ENCODE results near the gene TGM2. TPM values are rescaled to one million over a fixed set of nuclear protein-coding genes. Genes with fewer than 3 reads are reported as not detected.

TGM2 gene
- total and polyA plus RNA-seq, 9 of the 15 experiments (the other 6 are each of a cell fraction or from before 2014, with no cell fraction given), result 5.5 to 78.5 (median 37.6) TPM

GRCh38 chr20:38143646-38144554, 21.2 kb downstream of the TGM2 start (continued):
- TF ChIP-seq CBX1 (IDR thresholded peaks at IDR 0.05; ENCODE audit: low read depth) (no peak), MTA3 (IDR thresholded peaks at IDR 0.05; ENCODE audit: borderline replicate concordance) (no peak), ZNF143 (CRISPR knock-in tag; IDR thresholded peaks at IDR 0.05) (no peak)

- no peak for FAIRE-seq
- 76% methylated on average over 10 of the region's 10 CpGs for WGBS (ENCODE audit: insufficient coverage, low coverage, missing lambda C conversion rate)
- CTCF ChIA-PET (ENCODE audit: low intra/inter-chr PET ratio), result no interaction called here
Measured at GRCh38 chr20:38143238-38143645, 21.8 kb downstream of the TGM2 start.

More at GRCh38 chr20:38143238-38143645, 21.8 kb downstream of the TGM2 start:
- H3K9ac ChIP-seq (ENCODE audit: insufficient read depth in 1 of 2, low read depth in 2 of 2, low read length in 2 of 2), result 0 out of 4 replicates have a peak overlapping the region, but pooled peaks of 1 of the 2 experiments have one; percentile 22
- H3K4me3 ChIP-seq, result no peak overlapping the region
- H3K27me3 ChIP-seq (ENCODE audit: control insufficient read depth in 2 of 2, insufficient read depth in 2 of 2, low read length in 2 of 2), result no peaks in the 10 kb centered on the region
- intact Hi-C loops (cut with micrococcal nuclease) (no loop called here), in situ Hi-C loops (cut with MboI) (no loop called here)
- no peak overlapping the region for H3K4me2 ChIP-seq (ENCODE audit: insufficient read depth, low read length)
- TF ChIP-seq ZFP36 (IDR thresholded peaks at IDR 0.05; ENCODE audit: low read depth, low read length, partially characterized antibody) (peak; percentile 8), BDP1 (IDR thresholded peaks at IDR 0.05; ENCODE audit: insufficient read depth, insufficient read length) (no peak), ZNF143 (CRISPR knock-in tag; IDR thresholded peaks at IDR 0.05) (0 out of 2 replicates have a peak, but pooled peaks have one; percentile 16), CEBPG (CRISPR knock-in tag; IDR thresholded peaks at IDR 0.05) (peak; percentile 35; the same call in 1 of the 2 replicates), CEBPG (tag; conservative IDR thresholded peaks at IDR 0.05 in 1 of 2, IDR thresholded peaks at IDR 0.05 in 1 of 2) (no peak), ZNF780A (CRISPR knock-in tag; IDR thresholded peaks at IDR 0.05) (no peak), MBD2 (IDR thresholded peaks at IDR 0.05; ENCODE audit: borderline replicate concordance, low read depth) (no peak), POLR2G (IDR thresholded peaks at IDR 0.05; ENCODE audit: low read depth, low read length) (peak; percentile 12; the same call in 1 of the 2 replicates), CEBPB (tag; IDR thresholded peaks at IDR 0.05) (peak; percentile 75), JUNB (CRISPR knock-in tag; conservative IDR thresholded peaks at IDR 0.05) (no peak)
- no peaks in the 10 kb centered on the region for H3K9me3 ChIP-seq (replicated peaks; ENCODE audit: control insufficient read depth, insufficient read depth, low read depth, low read length)
- DNase-seq (ENCODE audit: extremely low read depth in 1 of 4, low spot score in 3 of 4), result peak in 2 of 4 experiments; percentile 32 to 44
- no peak overlapping the region for H2AFZ ChIP-seq (ENCODE audit: low read depth, low read length)
- peaks cover 26 to 36% of the 10 kb centered on the region in 2 experiments for H3K4me1 ChIP-seq (replicated peaks in 1 of 2; ENCODE audit: control insufficient read depth in 2 of 2, insufficient read depth in 2 of 2, low read length in 2 of 2)
- H3K36me3 ChIP-seq (ENCODE audit: control insufficient read depth, insufficient read depth, low read length), result peaks cover 75% of the 10 kb centered on the region
- no peaks in the 10 kb centered on the region for H3K79me2 ChIP-seq (ENCODE audit: control insufficient read depth, insufficient read depth, low read length)
- H3K27ac ChIP-seq (ENCODE audit: extremely low read depth, low read depth, low read length), result no peak overlapping the region
- no peaks in the 10 kb centered on the region for H3K9me1 ChIP-seq (ENCODE audit: control insufficient read depth, insufficient read depth, low read length)
- H4K20me1 ChIP-seq (replicated peaks; ENCODE audit: control insufficient read depth, insufficient read depth, low read length), result no peaks in the 10 kb centered on the region
- BruUV-seq (replicated peaks), result no TSS peak
- POLR2A ChIA-PET, result interaction anchor here (0.5 to 1.2 kb wide), 3 partner anchors 15 to 29 kb away, joined by 3 read pairs; no protein-coding TSS in a partner anchor
- peak; percentile 11; the same call in 1 of the 3 replicates for ATAC-seq
